Lung (tissue), 12 donors: ENCODE measurements around the gene CBLC. TPM values are rescaled to one million over a fixed set of nuclear protein-coding genes. Genes with fewer than 3 reads are reported as not detected.

ENCODE experiments used
- ATAC-seq: fragments of 200-7000 bp; cut with Tn5 transposase; one replicate; pipeline ENCODE4 v1.9.1; 2020; ENCODE audit warnings: moderate number of reproducible peaks; ENCODE audit not compliant: insufficient read depth, low FRiP score
- DNase-seq, 3 donors: peaks; one replicate each; pipeline ENCODE4 v3.0.0-alpha.2; 2013 to 2017
- H3K27ac ChIP-seq, 2 donors: one replicate each; pipeline ENCODE4 v1.5.1; 2013; ENCODE audit warnings: mild to moderate bottlenecking in 2 of 2, moderate library complexity in 2 of 2, control low read depth in 1 of 2, inconsistent platforms in 1 of 2, low read depth in 1 of 2, low read length in 1 of 2
- H3K27me3 ChIP-seq, 3 donors: one replicate each; pipeline ENCODE4 v1.5.1; 2013; ENCODE audit warnings: low read length in 2 of 3; ENCODE audit not compliant: control insufficient read depth in 3 of 3, insufficient read depth in 3 of 3
- H3K36me3 ChIP-seq, 4 donors: one replicate each; pipeline ENCODE4 v1.5.1; 2013; ENCODE audit warnings: low read length in 4 of 4, mild to moderate bottlenecking in 1 of 4, moderate library complexity in 1 of 4; ENCODE audit not compliant: control insufficient read depth in 4 of 4, insufficient read depth in 4 of 4
- H3K4me1 ChIP-seq, 5 donors: one replicate each; pipeline ENCODE4 v1.5.1; 2013; ENCODE audit warnings: low read length in 5 of 5, mild to moderate bottlenecking in 2 of 5, moderate library complexity in 1 of 5; ENCODE audit not compliant: control insufficient read depth in 5 of 5, insufficient read depth in 5 of 5
- H3K4me3 ChIP-seq: one replicate; pipeline ENCODE4 v1.5.1; 2013; ENCODE audit warnings: mild to moderate bottlenecking, control low read depth, moderate library complexity
- H3K9ac ChIP-seq, 2 donors: one replicate each; pipeline ENCODE4 v1.5.1; 2013; ENCODE audit warnings: low read length in 2 of 2, control low read depth in 1 of 2; ENCODE audit not compliant: insufficient read depth in 1 of 2
- H3K9me3 ChIP-seq, 4 donors: one replicate each; pipeline ENCODE4 v1.5.1; 2013; ENCODE audit warnings: low read length in 3 of 4, mild to moderate bottlenecking in 1 of 4, moderate library complexity in 1 of 4; ENCODE audit not compliant: control insufficient read depth in 4 of 4, insufficient read depth in 3 of 4
- CTCF ChIP-seq: IDR thresholded peaks from 2 replicates; pipeline ENCODE4 v1.5.1; 2012; ENCODE audit warnings: mild to moderate bottlenecking; ENCODE audit errors: control extremely low read depth, extremely low read depth
- WGBS, 2 donors: extraction: QIAGEN DNeasy Blood & Tissue Kit; methylation state at CpG; one replicate each; pipeline ENCODE4 v1.1.7; 2013; 5-methylcytosine and 5-hydroxymethylcytosine counted together
- polyA plus RNA-seq, 2 donors: library from polyadenylated mRNA; stranded (reverse); fragments of 200-250 nt; gene quantifications; one replicate each; pipeline ENCODE4 v1.2.1, GENCODE V29; 2013
- total RNA-seq, 2 donors: library from RNA; depleted of rRNA in 1 of 2; stranded (reverse); fragments of >200 nt in 1 of 2; gene quantifications; one replicate each; pipeline ENCODE4 v1.2.1, GENCODE V29; 2014 to 2021
- donor health status: control.
- donor health status: control.
- donor health status: Bipolar disorder and iron deficiency.
- donor health status: healthy.
- donor health status: DM: yes; HTN: yes; CAD: no.

CBLC gene
- total and polyA plus RNA-seq, 4 donors = 4.0 to 5.5 (median 5.1) TPM

GRCh38 chr19:44785271-44785670 is 7.6 kb downstream of the CBLC start:
- TF ChIP-seq CTCF = no peak
- no peak for ATAC-seq
- no peak for DNase-seq
- H3K4me3 ChIP-seq = no peak overlapping the region
- peaks cover 0 to 2% (median 0%) of the 10 kb centered on the region in 4 donors for H3K36me3 ChIP-seq
- H3K27me3 ChIP-seq = no peaks in the 10 kb centered on the region
- WGBS, 2 donors = 82 to 96% methylated on average over 3 of the region's 3 CpGs
- no peaks in the 10 kb centered on the region for H3K9me3 ChIP-seq
- H3K9ac ChIP-seq = no peak overlapping the region
- H3K27ac ChIP-seq = no peak overlapping the region
- peaks cover 0 to 5% (median 0%) of the 10 kb centered on the region in 5 donors for H3K4me1 ChIP-seq

GRCh38 chr19:44785993-44786392 is 8.3 kb downstream of the CBLC start:
- WGBS, 2 donors = 96 to 97% methylated on average over 15 of the region's 15 CpGs
- no peaks in the 10 kb centered on the region for H3K9me3 ChIP-seq
- no peaks in the 10 kb centered on the region for H3K27me3 ChIP-seq
- no peak overlapping the region for H3K4me3 ChIP-seq
- no peak overlapping the region for H3K9ac ChIP-seq
- no peak for TF ChIP-seq CTCF
- peaks cover 0 to 5% (median 0%) of the 10 kb centered on the region in 5 donors for H3K4me1 ChIP-seq
- H3K36me3 ChIP-seq = peaks cover 0 to 1% (median 0%) of the 10 kb centered on the region in 4 donors
- DNase-seq = no peak
- ATAC-seq = no peak
- no peak overlapping the region for H3K27ac ChIP-seq

- Histone ChIP-seq H3K4me3 (no peak overlapping the region), H3K9ac (no peak overlapping the region), H3K27ac (no peak overlapping the region), H3K4me1 (peaks cover 0 to 5% (median 0%) of the 10 kb centered on the region in 5 donors), H3K27me3 (no peaks in the 10 kb centered on the region), H3K36me3 (no peaks in the 10 kb centered on the region), H3K9me3 (no peaks in the 10 kb centered on the region)
- TF ChIP-seq CTCF = no peak
- no peak for DNase-seq
- 95% methylated on average over 6 of the region's 6 CpGs for WGBS, 2 donors
- no peak for ATAC-seq
These were observed 11.3 kb downstream of the CBLC start for GRCh38 chr19:44788971-44789370.

GRCh38 chr19:44789943-44790483 is 12.3 kb downstream of the CBLC start:
- 86 to 89% methylated on average over 13 of the region's 13 CpGs for WGBS, 2 donors
- H3K4me1 ChIP-seq = no peaks in the 10 kb centered on the region
- TF ChIP-seq CTCF = no peak
- no peaks in the 10 kb centered on the region for H3K27me3 ChIP-seq
- DNase-seq (no peak), ATAC-seq (no peak)
- H3K9me3 ChIP-seq = no peaks in the 10 kb centered on the region
- H3K27ac ChIP-seq = no peak overlapping the region
- no peak overlapping the region for H3K9ac ChIP-seq
- H3K36me3 ChIP-seq = no peaks in the 10 kb centered on the region
- H3K4me3 ChIP-seq = no peak overlapping the region
